Hepatocyte (in vitro differentiated cells): Measurements from ENCODE around the gene SPDEF.

Experiments used
- CTCF ChIP-seq: fragments of 200-600 bp; sonication (generic); IDR thresholded peaks from 2 replicates; pipeline ENCODE4 v1.5.1; 2016; ENCODE audit warnings: antibody characterized with exemption, mild to moderate bottlenecking; ENCODE audit not compliant: poor library complexity
- EZH2phosphoT487 ChIP-seq: fragments of 200-600 bp; sonication (generic); IDR thresholded peaks from one replicate; pipeline ENCODE4 v1.6.1; 2018; ENCODE audit warnings: antibody characterized with exemption, mild to moderate bottlenecking, low read depth, moderate library complexity; ENCODE audit not compliant: unreplicated experiment, severe bottlenecking

- no peak for TF ChIP-seq CTCF
- TF ChIP-seq EZH2phosphoT487: no peak
Measured at GRCh38 chr6:34493344-34493743, 62.8 kb downstream of the SPDEF start.
